ENCODE data around the gene MARCHF3.
"Not testable (repeated sequence)": the region's sequence is repeated elsewhere in the genome, so short reads cannot be mapped to it uniquely, and the experiment has no call there.

The MARCHF3 gene

GRCh38 chr5:126853541-126854307 is 176.6 kb downstream of the MARCHF3 start:
- WGBS (ENCODE audit: extremely low coverage, insufficient coverage, low lambda C conversion rate): no CpG with 5 or more reads among the region's 27 CpGs
- H3K56ac ChIP-seq (ENCODE audit: low read length); H3K4ac ChIP-seq (ENCODE audit: low read depth, low read length): not testable (repeated sequence)

GRCh38 chr5:126852841-126853271 is 177.5 kb downstream of the MARCHF3 start:
- Histone ChIP-seq H4K5ac (ENCODE audit: low read length) (no peak overlapping the region), H3K18ac (ENCODE audit: low read length) (no peak overlapping the region), H3K4me3 (ENCODE audit: low read length) (no peak overlapping the region), H3K27ac (ENCODE audit: low read depth, low read length) (no peak overlapping the region), H4K8ac (ENCODE audit: low read depth, low read length) (no peak overlapping the region), H3K79me1 (ENCODE audit: low read length) (peaks cover under 1% of the 10 kb centered on the region), H2AK5ac (ENCODE audit: low read length) (no peak overlapping the region), H2BK5ac (ENCODE audit: low read length) (no peak overlapping the region), H3K36me3 (ENCODE audit: control insufficient read depth, insufficient read depth, low read length) (no peaks in the 10 kb centered on the region), H3K79me2 (ENCODE audit: control insufficient read depth, insufficient read depth, low read length) (no peaks in the 10 kb centered on the region), H3K4ac (ENCODE audit: low read depth, low read length) (no peak overlapping the region), H3K4me2 (ENCODE audit: low read length) (no peak overlapping the region), H3K23ac (ENCODE audit: low read length) (no peak overlapping the region), H3K9ac (ENCODE audit: low read length) (no peak overlapping the region), H3K27me3 (ENCODE audit: insufficient read depth, low read length, poor library complexity) (no peaks in the 10 kb centered on the region), H3K56ac (ENCODE audit: low read length) (no peak overlapping the region), H2BK120ac (ENCODE audit: low read depth, low read length) (no peak overlapping the region), H3K4me1 (ENCODE audit: control insufficient read depth, low read depth, low read length) (peaks cover 5% of the 10 kb centered on the region), H2BK15ac (replicated peaks; ENCODE audit: low read depth) (no peak overlapping the region)
- no peak for DNase-seq
- no CpG with 5 or more reads among the region's 7 CpGs for WGBS (ENCODE audit: extremely low coverage, insufficient coverage, low lambda C conversion rate)

More at GRCh38 chr5:126853541-126854307, 176.6 kb downstream of the MARCHF3 start:
- H3K36me3 ChIP-seq (ENCODE audit: control insufficient read depth, insufficient read depth, low read length); H3K27me3 ChIP-seq (ENCODE audit: insufficient read depth, low read length, poor library complexity); DNase-seq; H3K4me1 ChIP-seq (ENCODE audit: control insufficient read depth, low read depth, low read length); H2BK5ac ChIP-seq (ENCODE audit: low read length); H3K27ac ChIP-seq (ENCODE audit: low read depth, low read length); H4K8ac ChIP-seq (ENCODE audit: low read depth, low read length); H2AK5ac ChIP-seq (ENCODE audit: low read length); H3K23ac ChIP-seq (ENCODE audit: low read length); H3K79me2 ChIP-seq (ENCODE audit: control insufficient read depth, insufficient read depth, low read length); H2BK120ac ChIP-seq (ENCODE audit: low read depth, low read length); H3K4me2 ChIP-seq (ENCODE audit: low read length); H3K79me1 ChIP-seq (ENCODE audit: low read length); H3K18ac ChIP-seq (ENCODE audit: low read length); H3K9ac ChIP-seq (ENCODE audit: low read length); H4K5ac ChIP-seq (ENCODE audit: low read length); H3K4me3 ChIP-seq (ENCODE audit: low read length); H2BK15ac ChIP-seq (replicated peaks; ENCODE audit: low read depth): not testable (repeated sequence)

- Histone ChIP-seq H3K36me3 (ENCODE audit: control insufficient read depth, insufficient read depth, low read length) (no peaks in the 10 kb centered on the region), H3K23ac (ENCODE audit: low read length) (no peak overlapping the region), H2BK15ac (replicated peaks; ENCODE audit: low read depth) (no peak overlapping the region), H3K27ac (ENCODE audit: low read depth, low read length) (no peak overlapping the region), H3K27me3 (ENCODE audit: insufficient read depth, low read length, poor library complexity) (no peaks in the 10 kb centered on the region), H2BK5ac (ENCODE audit: low read length) (no peak overlapping the region), H3K79me1 (ENCODE audit: low read length) (peaks cover 6% of the 10 kb centered on the region), H3K56ac (ENCODE audit: low read length) (no peak overlapping the region), H3K4me1 (ENCODE audit: control insufficient read depth, low read depth, low read length) (peaks cover 9% of the 10 kb centered on the region), H3K18ac (ENCODE audit: low read length) (no peak overlapping the region), H3K4me2 (ENCODE audit: low read length) (no peak overlapping the region), H3K79me2 (ENCODE audit: control insufficient read depth, insufficient read depth, low read length) (peaks cover 3% of the 10 kb centered on the region), H2AK5ac (ENCODE audit: low read length) (no peak overlapping the region), H3K4ac (ENCODE audit: low read depth, low read length) (no peak overlapping the region), H3K9ac (ENCODE audit: low read length) (no peak overlapping the region), H4K5ac (ENCODE audit: low read length) (no peak overlapping the region), H3K4me3 (ENCODE audit: low read length) (no peak overlapping the region), H2BK120ac (ENCODE audit: low read depth, low read length) (no peak overlapping the region), H4K8ac (ENCODE audit: low read depth, low read length) (no peak overlapping the region)
- WGBS (ENCODE audit: extremely low coverage, insufficient coverage, low lambda C conversion rate): no CpG with 5 or more reads among the region's 4 CpGs
- DNase-seq: no peak
Measured at GRCh38 chr5:126852091-126852571, 178.2 kb downstream of the MARCHF3 start.

- Histone ChIP-seq H3K79me1 (ENCODE audit: low read length) (peaks cover 6% of the 10 kb centered on the region), H3K4me3 (ENCODE audit: low read length) (no peak overlapping the region), H4K8ac (ENCODE audit: low read depth, low read length) (no peak overlapping the region), H3K9ac (ENCODE audit: low read length) (no peak overlapping the region), H3K18ac (ENCODE audit: low read length) (no peak overlapping the region), H3K4ac (ENCODE audit: low read depth, low read length) (no peak overlapping the region), H3K27me3 (ENCODE audit: insufficient read depth, low read length, poor library complexity) (no peaks in the 10 kb centered on the region), H3K4me2 (ENCODE audit: low read length) (no peak overlapping the region), H3K79me2 (ENCODE audit: control insufficient read depth, insufficient read depth, low read length) (peaks cover 3% of the 10 kb centered on the region), H2BK5ac (ENCODE audit: low read length) (no peak overlapping the region), H3K56ac (ENCODE audit: low read length) (no peak overlapping the region), H3K4me1 (ENCODE audit: control insufficient read depth, low read depth, low read length) (peaks cover 10% of the 10 kb centered on the region), H4K5ac (ENCODE audit: low read length) (no peak overlapping the region), H2BK120ac (ENCODE audit: low read depth, low read length) (no peak overlapping the region), H3K23ac (ENCODE audit: low read length) (no peak overlapping the region), H2BK15ac (replicated peaks; ENCODE audit: low read depth) (no peak overlapping the region), H3K36me3 (ENCODE audit: control insufficient read depth, insufficient read depth, low read length) (no peaks in the 10 kb centered on the region), H2AK5ac (ENCODE audit: low read length) (no peak overlapping the region), H3K27ac (ENCODE audit: low read depth, low read length) (no peak overlapping the region)
- DNase-seq: no peak
- WGBS (ENCODE audit: extremely low coverage, insufficient coverage, low lambda C conversion rate): no CpG with 5 or more reads among the region's 14 CpGs
Measured at GRCh38 chr5:126851501-126852011, 178.8 kb downstream of the MARCHF3 start.

GRCh38 chr5:126849101-126849678 is 181.2 kb downstream of the MARCHF3 start:
- Histone ChIP-seq H3K36me3 (ENCODE audit: control insufficient read depth, insufficient read depth, low read length) (no peaks in the 10 kb centered on the region), H3K4me1 (ENCODE audit: control insufficient read depth, low read depth, low read length) (peaks cover 15% of the 10 kb centered on the region), H3K18ac (ENCODE audit: low read length) (no peak overlapping the region), H4K5ac (ENCODE audit: low read length) (no peak overlapping the region), H3K27ac (ENCODE audit: low read depth, low read length) (no peak overlapping the region), H3K9ac (ENCODE audit: low read length) (no peak overlapping the region), H3K79me1 (ENCODE audit: low read length) (peaks cover 6% of the 10 kb centered on the region), H3K56ac (ENCODE audit: low read length) (no peak overlapping the region), H2BK5ac (ENCODE audit: low read length) (no peak overlapping the region), H2BK15ac (replicated peaks; ENCODE audit: low read depth) (no peak overlapping the region), H2BK120ac (ENCODE audit: low read depth, low read length) (no peak overlapping the region), H3K4me2 (ENCODE audit: low read length) (no peak overlapping the region), H2AK5ac (ENCODE audit: low read length) (no peak overlapping the region), H3K4me3 (ENCODE audit: low read length) (no peak overlapping the region), H3K27me3 (ENCODE audit: insufficient read depth, low read length, poor library complexity) (no peaks in the 10 kb centered on the region), H3K4ac (ENCODE audit: low read depth, low read length) (no peak overlapping the region), H3K79me2 (ENCODE audit: control insufficient read depth, insufficient read depth, low read length) (peaks cover 3% of the 10 kb centered on the region), H3K23ac (ENCODE audit: low read length) (no peak overlapping the region), H4K8ac (ENCODE audit: low read depth, low read length) (no peak overlapping the region)
- peak; percentile 44 for DNase-seq
- whole genome bisulfite sequencing (ENCODE audit: extremely low coverage, insufficient coverage, low lambda C conversion rate): no CpG with 5 or more reads among the region's 3 CpGs

Data from mesendoderm (in vitro differentiated cells).